Activated naive CD8-positive, alpha-beta T cell treated with anti-CD3 and anti-CD28 coated beads, Interleukin-2, amount 10 ng/mL, durations not matched to agents 7 days and 5 days (primary cell): ENCODE data around the gene SMCHD1. TPM values are rescaled to one million over a fixed set of nuclear protein-coding genes. Genes with fewer than 3 reads are reported as not detected.
A peak's percentile ranks its signal among the peaks of the same experiment; 100 is the strongest.
"Not testable (repeated sequence)": the region's sequence is repeated elsewhere in the genome, so short reads cannot be mapped to it uniquely, and the experiment has no call there.

Experiments
- ATAC-seq: fragments of 150-1000 bp; cut with Tn5 transposase; one replicate; pipeline ENCODE4 v1.10.0; 2021; ENCODE audit warnings: low read depth, moderate library complexity
- POLR2A ChIA-PET: fragments of 350-600 bp; sonication (Branson Sonifier 250); formaldehyde crosslinking; loops from one replicate; lab custom pipeline; 2021; ENCODE audit warnings: antibody characterized with exemption; lab: Charles Lee
- DNase-seq: peaks from one replicate; pipeline ENCODE4 v3.0.0; 2021
- H3K27ac Mint-ChIP-seq: one replicate; pipeline ENCODE4 v1.8.0; 2022; ENCODE audit warnings: mild to moderate bottlenecking, mixed read lengths
- H3K27me3 Mint-ChIP-seq: one replicate; pipeline ENCODE4 v1.8.0; 2022; ENCODE audit warnings: mild to moderate bottlenecking, moderate library complexity, mixed read lengths
- H3K36me3 Mint-ChIP-seq: one replicate; pipeline ENCODE4 v1.8.0; 2021; ENCODE audit warnings: mild to moderate bottlenecking, mixed read lengths
- H3K4me1 Mint-ChIP-seq: one replicate; pipeline ENCODE4 v1.8.0; 2021; ENCODE audit warnings: mixed read lengths
- H3K4me3 Mint-ChIP-seq: one replicate; pipeline ENCODE4 v1.8.0; 2022; ENCODE audit warnings: mild to moderate bottlenecking, moderate library complexity, mixed read lengths
- H3K9me3 Mint-ChIP-seq: one replicate; pipeline ENCODE4 v1.8.0; 2021; ENCODE audit warnings: mixed read lengths
- total RNA-seq, 2 experiments: library from RNA; stranded (reverse); gene quantifications; one replicate each; pipeline ENCODE4 v1.2.3, GENCODE V29; 2021

Gene SMCHD1
- total RNA-seq, 2 experiments from 2014 or later, result 171 to 177 TPM

GRCh38 chr18:2662990-2663389, 7.5 kb downstream of the SMCHD1 start:
- peak; percentile 23 for ATAC-seq
- H3K36me3 Mint-ChIP-seq, result peaks cover 48% of the 10 kb centered on the region
- peaks cover 48% of the 10 kb centered on the region for H3K4me1 Mint-ChIP-seq
- H3K4me3 Mint-ChIP-seq, result peak overlapping the region; percentile 31
- no peak for DNase-seq
- H3K27me3 Mint-ChIP-seq, result no peaks in the 10 kb centered on the region
- H3K9me3 Mint-ChIP-seq, result no peaks in the 10 kb centered on the region
- POLR2A ChIA-PET, result interaction anchor here (0.6 kb wide), 1 partner anchor 9 kb away, joined by 3 read pairs; no protein-coding TSS in a partner anchor
- peak overlapping the region; percentile 37 for H3K27ac Mint-ChIP-seq

- peaks cover 1% of the 10 kb centered on the region for H3K9me3 Mint-ChIP-seq
- no peak overlapping the region for H3K27ac Mint-ChIP-seq
- DNase-seq, result no peak
- peaks cover 36% of the 10 kb centered on the region for H3K4me1 Mint-ChIP-seq
- POLR2A ChIA-PET, result interaction anchor here (0.7 kb wide), 1 partner anchor 10 kb away, joined by 3 read pairs; no protein-coding TSS in a partner anchor
- H3K36me3 Mint-ChIP-seq, result peaks cover 69% of the 10 kb centered on the region
- no peaks in the 10 kb centered on the region for H3K27me3 Mint-ChIP-seq
- H3K4me3 Mint-ChIP-seq, result no peak overlapping the region
- no peak for ATAC-seq
Observed at GRCh38 chr18:2672410-2672809, 16.9 kb downstream of the SMCHD1 start.

DNA sequence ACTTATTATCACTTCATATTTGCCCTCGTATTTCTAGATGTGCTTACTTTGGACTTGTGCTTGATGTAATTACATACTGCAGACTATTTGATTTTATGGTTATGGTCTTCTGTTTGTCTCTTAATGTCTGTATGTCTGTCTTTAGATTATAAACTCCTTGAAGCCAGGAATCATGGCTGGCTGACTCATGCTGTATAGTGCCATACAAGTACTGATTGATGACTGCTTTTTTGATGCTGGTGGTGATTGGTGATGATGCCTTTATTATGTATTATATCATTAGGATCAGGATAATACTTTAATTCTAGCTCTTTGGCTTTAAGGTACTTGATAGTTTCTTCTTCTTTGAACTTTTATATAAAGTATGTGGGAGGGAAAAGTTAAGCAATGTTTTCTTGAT, 17.3 kb downstream of the SMCHD1 start:
- peaks cover 71% of the 10 kb centered on the region for H3K36me3 Mint-ChIP-seq
- DNase-seq (no peak), ATAC-seq (no peak)
- no peaks in the 10 kb centered on the region for H3K27me3 Mint-ChIP-seq
- H3K4me1 Mint-ChIP-seq, result peaks cover 36% of the 10 kb centered on the region
- no peak overlapping the region for H3K27ac Mint-ChIP-seq
- POLR2A ChIA-PET, result interaction anchor here (0.8 kb wide), 1 partner anchor 17 kb away, joined by 3 read pairs; no protein-coding TSS in a partner anchor
- H3K4me3 Mint-ChIP-seq, result peak overlapping the region; percentile 13
- peaks cover 1% of the 10 kb centered on the region for H3K9me3 Mint-ChIP-seq

- H3K4me1 Mint-ChIP-seq, result peaks cover 47% of the 10 kb centered on the region
- POLR2A ChIA-PET, H3K9me3 Mint-ChIP-seq, ATAC-seq, H3K27me3 Mint-ChIP-seq, H3K27ac Mint-ChIP-seq, H3K4me3 Mint-ChIP-seq, DNase-seq: not testable (repeated sequence)
- peaks cover 47% of the 10 kb centered on the region for H3K36me3 Mint-ChIP-seq
Observed at GRCh38 chr18:2678933-2679332, 23.4 kb downstream of the SMCHD1 start.

GRCh38 chr18:2680216-2680792, 24.8 kb downstream of the SMCHD1 start:
- Mint-ChIP-seq H3K36me3 (peaks cover 47% of the 10 kb centered on the region), H3K27ac (peak overlapping the region; percentile 80)

DNA sequence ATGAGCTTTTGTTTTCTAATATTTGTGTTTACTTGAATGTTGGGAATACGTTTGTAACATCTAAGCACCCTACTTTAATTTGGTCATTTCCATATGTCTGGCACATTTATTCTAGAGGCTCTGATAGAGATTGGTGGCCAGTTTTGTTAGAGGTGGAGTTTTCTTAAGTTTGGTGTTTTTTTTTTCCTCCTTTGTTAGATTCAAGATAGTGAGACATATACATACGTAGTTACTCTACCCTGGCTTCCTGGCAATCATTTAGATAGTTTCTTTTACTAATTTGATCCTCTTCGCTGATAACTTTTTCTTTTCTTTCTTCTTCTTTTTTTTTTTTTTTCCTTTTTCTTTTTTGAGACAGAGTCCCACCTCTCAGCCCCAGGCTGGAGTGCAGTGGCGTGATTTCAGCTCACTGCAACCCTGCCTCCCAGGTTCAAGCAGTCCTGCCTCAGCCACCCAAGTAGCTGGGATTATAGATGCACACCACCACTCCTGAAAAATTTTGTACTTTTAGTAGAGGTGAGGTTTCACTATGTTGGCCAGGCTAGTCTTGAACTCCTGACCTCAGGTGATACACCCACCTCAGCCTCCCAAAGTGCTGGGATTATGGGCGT, 26.6 kb downstream of the SMCHD1 start:
- DNase-seq (no peak), ATAC-seq (peak; percentile 25)
- Mint-ChIP-seq H3K9me3 (peaks cover 10% of the 10 kb centered on the region), H3K27me3 (no peaks in the 10 kb centered on the region), H3K36me3 (peaks cover 52% of the 10 kb centered on the region), H3K4me1 (peaks cover 52% of the 10 kb centered on the region), H3K27ac (peak overlapping the region; percentile 80), H3K4me3 (peak overlapping the region; percentile 54)
- POLR2A ChIA-PET, result interaction anchor here (0.7 to 5.1 kb wide), 4 partner anchors 26 to 111 kb away, joined by 3 to 42 read pairs (median 6); partner anchors contain the start of genes METTL4, NDC80 and SMCHD1

More at GRCh38 chr18:2680216-2680792, 24.8 kb downstream of the SMCHD1 start:
- no peaks in the 10 kb centered on the region for H3K9me3 Mint-ChIP-seq
- POLR2A ChIA-PET, result interaction anchor here (1.1 to 5.1 kb wide), 4 partner anchors 9 to 44 kb away, joined by 3 to 42 read pairs (median 4); partner anchors contain the start of gene SMCHD1
- ATAC-seq (no peak), DNase-seq (no peak)
- peaks cover 47% of the 10 kb centered on the region for H3K4me1 Mint-ChIP-seq
- no peaks in the 10 kb centered on the region for H3K27me3 Mint-ChIP-seq
- peak overlapping the region; percentile 16 for H3K4me3 Mint-ChIP-seq

DNA sequence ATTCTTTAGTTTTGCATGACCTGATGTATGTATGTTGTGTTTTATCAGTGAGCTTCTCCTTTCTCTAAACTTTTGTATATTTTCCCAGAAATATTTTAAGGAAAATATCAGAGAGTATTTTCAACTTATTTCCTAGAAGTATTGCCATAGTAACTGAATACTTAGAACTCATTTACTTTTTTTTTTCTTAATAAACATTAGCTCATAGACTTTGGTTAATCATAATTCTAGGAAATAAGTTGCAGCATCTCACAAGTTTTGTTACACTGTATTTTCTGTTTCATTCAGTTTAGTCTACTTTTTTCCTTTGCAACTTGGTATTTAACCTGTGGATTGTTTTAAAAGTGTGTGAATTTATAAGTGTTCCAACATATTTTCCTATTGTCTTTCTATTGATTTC, 27.5 kb downstream of the SMCHD1 start:
- H3K27me3 Mint-ChIP-seq, result no peaks in the 10 kb centered on the region
- DNase-seq (no peak), ATAC-seq (peak; percentile 56)
- H3K4me3 Mint-ChIP-seq, result peak overlapping the region; percentile 76
- POLR2A ChIA-PET, result interaction anchor here (0.6 to 5.1 kb wide), 4 partner anchors 27 to 350 kb away, joined by 3 to 42 read pairs (median 4); partner anchors contain the start of gene SMCHD1
- peaks cover 60% of the 10 kb centered on the region for H3K4me1 Mint-ChIP-seq
- H3K36me3 Mint-ChIP-seq, result peaks cover 58% of the 10 kb centered on the region
- peak overlapping the region; percentile 87 for H3K27ac Mint-ChIP-seq
- peaks cover 10% of the 10 kb centered on the region for H3K9me3 Mint-ChIP-seq

GRCh38 chr18:2686349-2686968, 30.9 kb downstream of the SMCHD1 start:
- Mint-ChIP-seq H3K36me3 (peaks cover 53% of the 10 kb centered on the region), H3K27me3 (no peaks in the 10 kb centered on the region), H3K27ac (peak overlapping the region; percentile 15), H3K4me1 (peaks cover 49% of the 10 kb centered on the region), H3K4me3 (peak overlapping the region; percentile 51), H3K9me3 (peaks cover 10% of the 10 kb centered on the region)
- POLR2A ChIA-PET, result no interaction called here
- DNase-seq (no peak), ATAC-seq (no peak)

DNA sequence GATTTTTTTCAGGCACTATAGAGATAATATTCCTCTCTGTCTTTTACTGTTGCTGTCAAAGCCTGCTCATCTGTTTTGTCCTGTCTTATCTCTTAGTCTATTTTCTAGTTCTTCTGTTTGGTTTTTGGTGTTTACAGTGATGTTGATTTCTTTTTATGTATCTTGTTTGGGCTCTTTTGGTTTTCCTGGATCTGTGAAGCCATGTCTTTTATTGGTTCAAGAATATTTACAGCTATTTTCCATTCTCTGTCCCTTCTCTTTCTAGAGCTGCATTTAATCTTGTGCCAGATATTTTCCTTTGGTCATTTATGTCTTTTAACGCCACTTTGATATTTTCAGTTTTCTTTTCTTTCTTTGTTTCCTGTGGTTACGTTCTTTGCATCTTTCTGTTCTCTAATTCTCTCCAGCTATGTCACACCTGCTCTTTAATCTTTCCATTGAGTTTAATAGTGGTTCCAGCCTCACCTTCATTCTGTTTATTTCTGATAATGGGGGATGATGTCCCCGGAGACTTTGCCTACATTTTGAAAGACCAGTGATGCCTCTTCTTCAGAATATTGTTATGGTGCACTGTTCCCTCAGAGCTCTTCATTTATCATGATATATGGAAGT, 32.0 kb downstream of the SMCHD1 start:
- Mint-ChIP-seq H3K36me3 (peaks cover 62% of the 10 kb centered on the region), H3K4me1 (peaks cover 46% of the 10 kb centered on the region), H3K27me3 (no peaks in the 10 kb centered on the region), H3K4me3 (peak overlapping the region; percentile 60), H3K9me3 (peaks cover 10% of the 10 kb centered on the region), H3K27ac (peak overlapping the region; percentile 50)
- DNase-seq (no peak), ATAC-seq (peak; percentile 13)
- POLR2A ChIA-PET, result no interaction called here

GRCh38 chr18:2692508-2692907, 37.0 kb downstream of the SMCHD1 start:
- Mint-ChIP-seq H3K9me3 (no peaks in the 10 kb centered on the region), H3K27ac (no peak overlapping the region), H3K27me3 (no peaks in the 10 kb centered on the region), H3K4me3 (no peak overlapping the region), H3K36me3 (peaks cover 46% of the 10 kb centered on the region), H3K4me1 (peaks cover 24% of the 10 kb centered on the region)
- POLR2A ChIA-PET, result no interaction called here
- ATAC-seq (no peak), DNase-seq (no peak)

DNA sequence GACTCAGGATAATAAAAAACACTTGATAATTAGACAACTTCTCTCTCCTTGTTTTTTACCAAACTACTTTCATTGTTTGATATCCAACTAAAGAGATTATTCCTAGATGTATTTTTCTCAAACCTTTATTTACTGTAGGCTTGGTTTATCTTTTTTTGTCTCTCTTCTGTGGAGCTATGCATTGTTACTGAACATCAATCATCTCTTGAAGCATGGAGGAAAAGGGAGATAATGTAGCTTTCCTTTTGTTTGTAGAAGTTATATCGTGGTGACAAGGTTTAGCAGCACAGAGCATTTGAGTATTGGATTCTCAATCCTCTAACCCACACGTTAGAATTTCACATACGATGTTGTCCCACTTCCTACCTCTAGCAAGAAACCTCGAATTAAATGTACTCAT, 41.7 kb downstream of the SMCHD1 start:
- peaks cover 12% of the 10 kb centered on the region for H3K4me1 Mint-ChIP-seq
- ATAC-seq (no peak), DNase-seq (no peak)
- peak overlapping the region; percentile 60 for H3K27ac Mint-ChIP-seq
- H3K27me3 Mint-ChIP-seq, result no peaks in the 10 kb centered on the region
- H3K9me3 Mint-ChIP-seq, result no peaks in the 10 kb centered on the region
- peaks cover 45% of the 10 kb centered on the region for H3K36me3 Mint-ChIP-seq
- POLR2A ChIA-PET, result no interaction called here
- no peak overlapping the region for H3K4me3 Mint-ChIP-seq

GRCh38 chr18:2699001-2699400, 43.5 kb downstream of the SMCHD1 start:
- peaks cover 48% of the 10 kb centered on the region for H3K36me3 Mint-ChIP-seq
- no peak for DNase-seq
- no peaks in the 10 kb centered on the region for H3K27me3 Mint-ChIP-seq
- H3K4me3 Mint-ChIP-seq, result no peak overlapping the region
- peaks cover 12% of the 10 kb centered on the region for H3K4me1 Mint-ChIP-seq
- POLR2A ChIA-PET, result no interaction called here
- no peaks in the 10 kb centered on the region for H3K9me3 Mint-ChIP-seq
- no peak for ATAC-seq
- H3K27ac Mint-ChIP-seq, result no peak overlapping the region

- peaks cover 17% of the 10 kb centered on the region for H3K4me1 Mint-ChIP-seq
- peaks cover 47% of the 10 kb centered on the region for H3K36me3 Mint-ChIP-seq
- no peaks in the 10 kb centered on the region for H3K9me3 Mint-ChIP-seq
- H3K4me3 Mint-ChIP-seq, result no peak overlapping the region
- no peaks in the 10 kb centered on the region for H3K27me3 Mint-ChIP-seq
- ATAC-seq (no peak), DNase-seq (no peak)
- POLR2A ChIA-PET, result interaction anchor here (0.7 kb wide), 1 partner anchor 125 kb away, joined by 6 read pairs; no protein-coding TSS in a partner anchor
- H3K27ac Mint-ChIP-seq, result peak overlapping the region; percentile 31
Observed at GRCh38 chr18:2704541-2704940, 49.0 kb downstream of the SMCHD1 start.
